HepG2 (cell line): ENCODE measurements around the gene VSTM1. TPM values are rescaled to one million over a fixed set of nuclear protein-coding genes. Genes with fewer than 3 reads are reported as not detected.
A peak's percentile ranks its signal among the peaks of the same experiment; 100 is the strongest.

Source experiments
- ATAC-seq: fragments of 200-7000 bp; cut with Tn5 transposase; 3 replicates; pipeline ENCODE4 v1.9.1; 2020; ENCODE audit warnings: mild to moderate bottlenecking, moderate library complexity
- BruUV-seq: library from RNA; stranded (reverse); fragments of 400-500 nt; replicated peaks from 2 replicates; lab custom pipeline; 2021; lab: Mats Ljungman, UMichigan
- CTCF ChIA-PET: fragments of 300-600 bp; formaldehyde crosslinking; extraction: SDS; loops from one replicate; lab custom pipeline; 2021; ENCODE audit warnings: low total read pairs, inconsistent platforms, low intra/inter-chr PET ratio; lab: Yijun Ruan, JAX
- POLR2A ChIA-PET: fragments of 350-600 bp; sonication (Branson Sonifier 250); formaldehyde crosslinking; loops from one replicate; lab custom pipeline; 2020; ENCODE audit warnings: antibody characterized with exemption, inconsistent platforms; lab: Yijun Ruan, JAX
- DNase-seq: peaks from one replicate; pipeline ENCODE4 v3.0.0-alpha.2; 2015; ENCODE audit warnings: low spot score
- FAIRE-seq: peaks from 3 replicates; lab custom pipeline; 2011; peaks lifted over from hg19 to GRCh38; lab: Jason Lieb, UNC
- H2AFZ ChIP-seq: one replicate; pipeline ENCODE4 v1.6.1; 2011; ENCODE audit warnings: low read length, inconsistent platforms
- H3K27ac ChIP-seq: fragments of 300-600 bp; 3 replicates; pipeline ENCODE4 v1.8.0; 2011; ENCODE audit warnings: mixed run types, mild to moderate bottlenecking, mixed read lengths, low read length, inconsistent platforms; ENCODE audit not compliant: insufficient read depth; ENCODE audit errors: extremely low read length
- H3K27me3 ChIP-seq, 2 experiments: fragments of 200-600 bp in 1 of 2; 2 replicates in 1 of 2; 3 replicates in 1 of 2; pipeline versions ENCODE4 v1.6.0 to v1.8.0; 2011; ENCODE audit warnings: low read length in 2 of 2, mild to moderate bottlenecking in 2 of 2, moderate library complexity in 2 of 2, inconsistent platforms in 1 of 2; ENCODE audit not compliant: insufficient read depth in 2 of 2, control insufficient read depth in 1 of 2
- H3K36me3 ChIP-seq, 2 experiments: fragments of 200-600 bp in 1 of 2; replicated peaks in 1 of 2; 2 replicates in 1 of 2; 3 replicates in 1 of 2; pipeline versions ENCODE4 v1.5.1 to v1.8.0; 2011; ENCODE audit warnings: low read length in 2 of 2, inconsistent platforms in 1 of 2; ENCODE audit not compliant: insufficient read depth in 2 of 2, control insufficient read depth in 1 of 2
- H3K4me1 ChIP-seq: 2 replicates; pipeline ENCODE4 v1.5.1; 2012; ENCODE audit warnings: low read length, inconsistent platforms; ENCODE audit not compliant: insufficient read depth
- H3K4me2 ChIP-seq: 2 replicates; pipeline ENCODE4 v1.6.0; 2011; ENCODE audit warnings: low read depth, low read length, inconsistent platforms
- H3K4me3 ChIP-seq, 3 experiments: fragments of 200-600 bp in 1 of 3; sonication (generic), shearing (Covaris generic) in 1 of 3; replicated peaks in 1 of 3; 2 replicates each; pipeline ENCODE4 v1.5.1; 2011 to 2016; ENCODE audit warnings: low read length in 3 of 3, inconsistent platforms in 2 of 3, low read depth in 2 of 3, mild to moderate bottlenecking in 2 of 3, control low read depth in 1 of 3, mixed read lengths in 1 of 3; ENCODE audit not compliant: insufficient read depth in 1 of 3
- H3K79me2 ChIP-seq: one replicate; pipeline ENCODE4 v1.6.1; 2011; ENCODE audit warnings: low read length, inconsistent platforms; ENCODE audit not compliant: insufficient read depth
- H3K9ac ChIP-seq: 2 replicates; pipeline ENCODE4 v1.6.0; 2011; ENCODE audit warnings: mild to moderate bottlenecking, low read depth, low read length, inconsistent platforms; ENCODE audit not compliant: insufficient read depth
- H3K9me3 ChIP-seq: 2 replicates; pipeline ENCODE4 v1.5.1; 2012; ENCODE audit warnings: mild to moderate bottlenecking, low read length
- H4K20me1 ChIP-seq: 2 replicates; pipeline ENCODE4 v1.6.0; 2011; ENCODE audit warnings: inconsistent platforms, mild to moderate bottlenecking, low read length, moderate library complexity; ENCODE audit not compliant: insufficient read depth
- HNRNPK ChIP-seq: fragments of 200-400 bp; formaldehyde crosslinking; IDR thresholded peaks from 2 replicates; pipeline ENCODE4 v1.6.1; 2018; ENCODE audit warnings: low read length, low read depth, moderate library complexity, mild to moderate bottlenecking; ENCODE audit not compliant: poor library complexity, severe bottlenecking
- PCBP2 ChIP-seq: fragments of 200-400 bp; formaldehyde crosslinking; optimal IDR thresholded peaks from 2 replicates; pipeline ENCODE3; 2018; ENCODE audit warnings: low read length, low read depth; ENCODE audit not compliant: poor library complexity, severe bottlenecking
- SMC3 ChIP-seq: IDR thresholded peaks from 2 replicates; pipeline ENCODE4 v1.6.1; 2011; ENCODE audit warnings: low read length, improper control_type of control experiment
- STAG1 ChIP-seq: sonication (generic); formaldehyde crosslinking; IDR thresholded peaks from 2 replicates; pipeline ENCODE4 v1.4.0; 2020; ENCODE audit warnings: missing genetic modification reagents
- TEAD3 ChIP-seq: optimal IDR thresholded peaks from 2 replicates; pipeline ENCODE3; 2016; ENCODE audit warnings: borderline replicate concordance
- XRCC5 ChIP-seq: fragments of 200-400 bp; formaldehyde crosslinking; optimal IDR thresholded peaks from 2 replicates; pipeline ENCODE3; 2017; ENCODE audit warnings: mild to moderate bottlenecking, low read length
- ZNF329 ChIP-seq: sonication (generic); formaldehyde crosslinking; IDR thresholded peaks from 2 replicates; pipeline ENCODE4 v1.9.0; 2021; ENCODE audit warnings: low read depth, mild to moderate bottlenecking, missing genetic modification reagents
- WGBS: methylation state at CpG from one replicate; pipeline ENCODE4 v1.1.6; 2017; ENCODE audit warnings: low lambda C conversion rate; 5-methylcytosine and 5-hydroxymethylcytosine counted together
- in situ Hi-C: cut with HindIII; loops from 2 replicates; pipeline ENCODE4 v1.10.0; 2017; ENCODE audit warnings: low pct_unique_long_range_greater_than_20kb; ENCODE audit not compliant: extremely low pct_ligation_motif_present
- intact Hi-C: fragments of 100-400 bp; cut with micrococcal nuclease; formaldehyde crosslinking; loops from one replicate; pipeline ENCODE4 v1.10.0; 2022; ENCODE audit not compliant: unreplicated experiment
- polyA plus RNA-seq, 8 experiments: library from polyadenylated mRNA; depleted of rRNA in 3 of 8; stranded (reverse) in 7 of 8; unstranded in 1 of 8; fragments of >200 nt; fragmentation: Illumina TruSeq in 4 of 8; extraction: Trizol in 4 of 8; gene quantifications; 2 replicates each; pipeline versions ENCODE4 v1.2.1 to v1.2.3, GENCODE V29; 2011 to 2016; ENCODE audit warnings: low read depth in 4 of 8, missing spikeins in 1 of 8, mixed read lengths in 1 of 8; ENCODE audit not compliant: insufficient read depth in 1 of 8
- total RNA-seq, 5 experiments: library from RNA; depleted of rRNA; stranded (reverse); fragments of >200 nt; fragmentation: Illumina TruSeq; extraction: Trizol; gene quantifications; 2 replicates each; pipeline ENCODE4 v1.2.3, GENCODE V29; 2016; ENCODE audit warnings: low read depth in 1 of 5
- TF ChIP-seq, protein P1 (sequence below): fragments of 450-650 bp; IDR thresholded peaks from 2 replicates; pipeline ENCODE4 v1.6.1; 2016
- TF ChIP-seq, protein P2 (sequence below): sonication (generic); formaldehyde crosslinking; IDR thresholded peaks from 2 replicates; pipeline ENCODE4 v1.4.0; 2020; ENCODE audit warnings: mild to moderate bottlenecking, missing genetic modification reagents
- TF ChIP-seq, protein P3 (sequence below): sonication (generic); formaldehyde crosslinking; IDR thresholded peaks from 2 replicates; pipeline ENCODE4 v1.5.0; 2020; ENCODE audit warnings: mild to moderate bottlenecking, missing genetic modification reagents, moderate library complexity

VSTM1 gene
- total and polyA plus RNA-seq, 2 of the 13 experiments (the other 11 are each of a cell fraction or from before 2014, with no cell fraction given) = not detected

DNA sequence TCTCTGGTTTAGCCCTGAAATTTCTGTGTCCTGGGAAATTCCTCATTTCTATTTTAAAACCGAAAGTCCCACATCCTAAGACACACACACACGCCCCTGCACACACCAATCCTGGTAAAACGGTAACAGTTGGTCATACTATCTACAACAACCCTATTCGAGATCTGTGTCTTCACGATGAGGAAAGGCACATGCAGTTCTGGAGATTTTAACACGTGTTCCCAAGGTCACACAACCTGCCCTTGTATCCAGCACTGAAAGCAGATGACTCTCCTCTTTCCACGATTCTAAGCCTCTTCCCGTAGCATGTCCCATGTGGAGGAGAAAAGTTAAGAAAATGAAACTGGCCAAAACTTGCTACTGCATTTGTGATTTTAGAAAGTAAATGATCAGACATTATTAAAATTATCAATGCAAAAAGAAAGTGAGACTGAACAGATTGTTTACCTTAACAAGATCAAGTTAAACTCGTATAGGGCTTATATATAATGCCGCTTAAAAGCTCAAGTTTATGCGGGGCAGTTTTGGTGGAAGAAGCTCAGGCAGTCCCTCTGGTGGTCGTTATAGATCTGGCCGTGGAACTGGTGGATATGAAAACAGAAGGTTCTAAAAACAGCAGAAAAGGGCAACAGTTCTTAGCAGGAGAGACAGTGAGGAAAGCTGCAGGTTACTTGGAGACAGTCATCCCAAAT lies 32.7 kb downstream of the VSTM1 start (continued):
- TF ChIP-seq, protein P1, sequence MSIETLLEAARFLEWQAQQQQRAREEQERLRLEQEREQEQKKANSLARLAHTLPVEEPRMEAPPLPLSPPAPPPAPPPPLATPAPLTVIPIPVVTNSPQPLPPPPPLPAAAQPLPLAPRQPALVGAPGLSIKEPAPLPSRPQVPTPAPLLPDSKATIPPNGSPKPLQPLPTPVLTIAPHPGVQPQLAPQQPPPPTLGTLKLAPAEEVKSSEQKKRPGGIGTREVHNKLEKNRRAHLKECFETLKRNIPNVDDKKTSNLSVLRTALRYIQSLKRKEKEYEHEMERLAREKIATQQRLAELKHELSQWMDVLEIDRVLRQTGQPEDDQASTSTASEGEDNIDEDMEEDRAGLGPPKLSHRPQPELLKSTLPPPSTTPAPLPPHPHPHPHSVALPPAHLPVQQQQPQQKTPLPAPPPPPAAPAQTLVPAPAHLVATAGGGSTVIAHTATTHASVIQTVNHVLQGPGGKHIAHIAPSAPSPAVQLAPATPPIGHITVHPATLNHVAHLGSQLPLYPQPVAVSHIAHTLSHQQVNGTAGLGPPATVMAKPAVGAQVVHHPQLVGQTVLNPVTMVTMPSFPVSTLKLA = peak; percentile 74
- TF ChIP-seq, all 625 proteins: peak for 4

DNA sequence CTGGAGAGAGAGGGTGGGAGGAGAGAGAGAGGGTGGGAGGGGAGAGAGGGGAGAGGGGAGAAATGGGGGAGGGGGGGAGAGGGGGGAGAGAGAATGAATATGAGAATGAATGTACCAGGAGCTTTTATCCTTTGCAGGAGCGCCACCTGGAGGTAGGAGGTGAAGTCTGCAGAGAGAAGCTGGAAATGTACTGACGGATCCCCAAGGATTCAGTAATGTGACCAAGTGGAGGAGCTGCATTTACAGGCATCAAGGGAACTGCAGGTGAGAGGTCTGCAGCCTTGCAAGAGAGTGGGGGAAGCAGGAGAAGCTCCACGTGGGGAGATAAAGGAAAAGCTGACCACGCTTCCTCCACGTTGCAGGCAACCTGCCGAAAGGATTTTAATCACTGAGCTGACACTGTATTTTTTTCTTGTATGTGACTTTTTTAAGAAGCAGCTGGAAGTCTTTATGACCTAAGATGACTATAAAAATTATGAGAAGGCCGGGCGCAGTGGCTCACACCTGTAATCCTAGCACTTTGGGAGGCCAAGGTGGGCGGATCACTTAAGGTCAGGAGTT lies 33.7 kb downstream of the VSTM1 start:
- Histone ChIP-seq H4K20me1 (no peaks in the 10 kb centered on the region), H3K4me3 (no peak overlapping the region), H3K27ac (no peak overlapping the region), H3K9me3 (no peaks in the 10 kb centered on the region), H3K79me2 (no peaks in the 10 kb centered on the region), H3K9ac (no peak overlapping the region), H3K4me2 (no peak overlapping the region), H3K4me1 (peaks cover 17% of the 10 kb centered on the region), H3K27me3 (no peaks in the 10 kb centered on the region; a peak in 2 of 5 replicates), H3K36me3 (no peaks in the 10 kb centered on the region), H2AFZ (no peak overlapping the region)
- WGBS = under 1% methylated on average over 9 of the region's 9 CpGs
- TF ChIP-seq HNRNPK (peak; percentile 50), STAG1 (peak; percentile 66), ZNF329 (CRISPR knock-in tag) (no peak), PCBP2 (peak; percentile 91), SMC3 (peak; percentile 65), XRCC5 (peak; percentile 19), TEAD3 (CRISPR knock-in tag) (peak; percentile 23)
- TF ChIP-seq, protein P2, sequence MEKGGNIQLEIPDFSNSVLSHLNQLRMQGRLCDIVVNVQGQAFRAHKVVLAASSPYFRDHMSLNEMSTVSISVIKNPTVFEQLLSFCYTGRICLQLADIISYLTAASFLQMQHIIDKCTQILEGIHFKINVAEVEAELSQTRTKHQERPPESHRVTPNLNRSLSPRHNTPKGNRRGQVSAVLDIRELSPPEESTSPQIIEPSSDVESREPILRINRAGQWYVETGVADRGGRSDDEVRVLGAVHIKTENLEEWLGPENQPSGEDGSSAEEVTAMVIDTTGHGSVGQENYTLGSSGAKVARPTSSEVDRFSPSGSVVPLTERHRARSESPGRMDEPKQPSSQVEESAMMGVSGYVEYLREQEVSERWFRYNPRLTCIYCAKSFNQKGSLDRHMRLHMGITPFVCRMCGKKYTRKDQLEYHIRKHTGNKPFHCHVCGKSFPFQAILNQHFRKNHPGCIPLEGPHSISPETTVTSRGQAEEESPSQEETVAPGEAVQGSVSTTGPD (CRISPR knock-in tag) = no peak
- TF ChIP-seq, protein P3, sequence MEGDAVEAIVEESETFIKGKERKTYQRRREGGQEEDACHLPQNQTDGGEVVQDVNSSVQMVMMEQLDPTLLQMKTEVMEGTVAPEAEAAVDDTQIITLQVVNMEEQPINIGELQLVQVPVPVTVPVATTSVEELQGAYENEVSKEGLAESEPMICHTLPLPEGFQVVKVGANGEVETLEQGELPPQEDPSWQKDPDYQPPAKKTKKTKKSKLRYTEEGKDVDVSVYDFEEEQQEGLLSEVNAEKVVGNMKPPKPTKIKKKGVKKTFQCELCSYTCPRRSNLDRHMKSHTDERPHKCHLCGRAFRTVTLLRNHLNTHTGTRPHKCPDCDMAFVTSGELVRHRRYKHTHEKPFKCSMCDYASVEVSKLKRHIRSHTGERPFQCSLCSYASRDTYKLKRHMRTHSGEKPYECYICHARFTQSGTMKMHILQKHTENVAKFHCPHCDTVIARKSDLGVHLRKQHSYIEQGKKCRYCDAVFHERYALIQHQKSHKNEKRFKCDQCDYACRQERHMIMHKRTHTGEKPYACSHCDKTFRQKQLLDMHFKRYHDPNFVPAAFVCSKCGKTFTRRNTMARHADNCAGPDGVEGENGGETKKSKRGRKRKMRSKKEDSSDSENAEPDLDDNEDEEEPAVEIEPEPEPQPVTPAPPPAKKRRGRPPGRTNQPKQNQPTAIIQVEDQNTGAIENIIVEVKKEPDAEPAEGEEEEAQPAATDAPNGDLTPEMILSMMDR = peak; percentile 79
- FAIRE-seq (peak; percentile 85), DNase-seq (peak; percentile 72), ATAC-seq (peak; percentile 77)
- ChIA-PET CTCF (interaction anchor here (2.1 to 2.9 kb wide), 4 partner anchors 123 to 237 kb away, joined by 11 to 19 read pairs (median 14); no protein-coding TSS in a partner anchor), POLR2A (no interaction called here)
- intact Hi-C loops (loop anchor here (1.0 kb wide), 2 partner anchors 188 to 222 kb away; no protein-coding TSS in a partner anchor), in situ Hi-C loops (loop anchor here (10.0 kb wide), 2 partner anchors 125 to 225 kb away; partner anchors contain the start of gene CACNG7)
- BruUV-seq = no TSS peak
